Fibroblast of mammary gland (primary cell): ENCODE data around the gene SST.
"Not testable (repeated sequence)": the region's sequence is repeated elsewhere in the genome, so short reads cannot be mapped to it uniquely, and the experiment has no call there.

ENCODE experiments used
- DNase-seq: peaks from one replicate; pipeline ENCODE4 v3.0.0-alpha.2; 2010; ENCODE audit warnings: low read depth
- H3K4me3 ChIP-seq: 2 replicates; pipeline ENCODE4 v1.5.1; 2011; ENCODE audit warnings: low read depth, mild to moderate bottlenecking, low read length, moderate library complexity; ENCODE audit not compliant: control insufficient read depth
- CTCF ChIP-seq: conservative IDR thresholded peaks from 2 replicates; pipeline ENCODE4 v1.5.1; 2011; ENCODE audit warnings: low read depth, low read length, inconsistent platforms; ENCODE audit not compliant: control insufficient read depth, insufficient read depth

SST gene

GRCh38 chr3:187651282-187651681 is 18.9 kb downstream of the SST start:
- no peak overlapping the region for H3K4me3 ChIP-seq
- DNase-seq, result no peak
- no peak for TF ChIP-seq CTCF

DNA sequence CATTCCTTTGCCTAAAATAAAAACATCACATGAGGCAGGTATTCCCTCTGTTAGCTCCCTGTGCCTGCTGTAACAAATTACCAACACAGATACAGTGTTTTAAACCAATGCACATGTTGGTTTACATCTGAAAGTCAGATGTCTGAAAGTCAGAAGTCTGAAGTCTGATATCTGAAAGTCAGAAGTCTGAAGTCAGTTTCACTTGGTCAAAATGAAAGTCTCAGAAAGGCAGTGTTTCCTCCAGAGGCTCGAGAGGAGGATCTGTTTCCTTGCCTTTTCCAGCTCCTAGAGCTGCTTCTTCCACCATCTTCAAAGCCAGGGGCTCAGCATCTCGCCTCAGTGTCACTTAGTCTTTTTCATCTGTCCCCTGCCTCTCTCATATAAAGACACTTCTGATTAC is 22.0 kb downstream of the SST start:
- no peak overlapping the region for H3K4me3 ChIP-seq
- no peak for DNase-seq
- TF ChIP-seq CTCF, result no peak

GRCh38 chr3:187646906-187647660 is 23.1 kb downstream of the SST start:
- DNase-seq, result no peak
- TF ChIP-seq CTCF, result no peak
- no peak overlapping the region for H3K4me3 ChIP-seq

GRCh38 chr3:187645379-187645778 is 24.8 kb downstream of the SST start:
- not testable (repeated sequence) for DNase-seq, H3K4me3 ChIP-seq

DNA sequence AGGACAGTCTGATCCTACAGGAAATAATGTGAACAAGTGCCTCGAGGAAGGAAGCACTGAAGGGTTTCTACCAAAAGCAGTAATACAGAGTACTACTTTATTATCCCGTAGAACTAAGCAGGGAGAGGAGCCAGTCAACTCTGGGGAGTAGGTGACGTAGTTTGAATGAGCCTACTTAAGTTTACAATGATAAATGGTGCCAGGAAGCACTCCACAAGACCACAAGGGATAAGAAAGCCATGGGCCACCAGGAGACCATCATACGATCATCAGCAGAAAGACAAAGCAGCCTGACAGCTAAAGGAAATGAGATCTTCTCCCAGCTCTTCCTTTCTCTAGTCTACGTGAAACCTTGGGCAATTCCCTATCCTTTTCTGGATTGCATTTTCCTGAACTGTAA is 27.3 kb downstream of the SST start:
- no peak overlapping the region for H3K4me3 ChIP-seq
- DNase-seq, result no peak
- no peak for TF ChIP-seq CTCF

- DNase-seq, result no peak
- no peak for TF ChIP-seq CTCF
- H3K4me3 ChIP-seq, result no peak overlapping the region
Measured at GRCh38 chr3:187641320-187642016, 28.7 kb downstream of the SST start.

- TF ChIP-seq CTCF, result no peak
- H3K4me3 ChIP-seq, result no peak overlapping the region
- no peak for DNase-seq
Measured at GRCh38 chr3:187640569-187641059, 29.6 kb downstream of the SST start.
